ENCODE data around the gene GNAI3.

Gene GNAI3

DNA sequence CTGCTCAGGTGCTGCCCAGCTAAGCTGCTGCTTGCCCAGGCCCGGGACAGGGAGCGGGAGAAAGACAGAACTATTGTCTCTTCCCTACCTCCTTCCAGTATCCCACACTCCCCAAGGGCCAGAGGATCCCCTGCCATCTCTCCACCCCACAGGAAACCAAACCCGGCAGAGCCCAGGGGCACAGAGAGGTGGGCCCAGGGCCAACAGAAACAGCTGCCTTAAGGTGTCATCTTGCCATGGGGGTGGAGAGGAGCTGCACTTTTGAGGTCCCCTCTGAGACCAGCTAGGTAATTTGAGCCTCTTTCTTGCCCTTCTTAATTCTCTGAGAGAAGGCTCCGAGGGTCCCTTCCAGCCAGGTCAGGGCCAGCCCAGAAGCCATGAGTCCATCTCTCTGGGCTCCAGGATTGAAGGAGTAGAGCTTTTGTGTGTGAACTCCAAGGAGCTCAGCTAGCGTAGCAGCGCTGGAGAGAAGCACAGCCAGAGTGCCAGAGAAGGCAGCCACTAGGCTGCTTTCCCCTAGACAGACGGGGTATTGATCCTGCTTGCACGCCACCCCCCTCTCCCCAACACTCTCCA is 18.4 kb upstream of the GNAI3 start:
- TF ChIP-seq, protein P1, sequence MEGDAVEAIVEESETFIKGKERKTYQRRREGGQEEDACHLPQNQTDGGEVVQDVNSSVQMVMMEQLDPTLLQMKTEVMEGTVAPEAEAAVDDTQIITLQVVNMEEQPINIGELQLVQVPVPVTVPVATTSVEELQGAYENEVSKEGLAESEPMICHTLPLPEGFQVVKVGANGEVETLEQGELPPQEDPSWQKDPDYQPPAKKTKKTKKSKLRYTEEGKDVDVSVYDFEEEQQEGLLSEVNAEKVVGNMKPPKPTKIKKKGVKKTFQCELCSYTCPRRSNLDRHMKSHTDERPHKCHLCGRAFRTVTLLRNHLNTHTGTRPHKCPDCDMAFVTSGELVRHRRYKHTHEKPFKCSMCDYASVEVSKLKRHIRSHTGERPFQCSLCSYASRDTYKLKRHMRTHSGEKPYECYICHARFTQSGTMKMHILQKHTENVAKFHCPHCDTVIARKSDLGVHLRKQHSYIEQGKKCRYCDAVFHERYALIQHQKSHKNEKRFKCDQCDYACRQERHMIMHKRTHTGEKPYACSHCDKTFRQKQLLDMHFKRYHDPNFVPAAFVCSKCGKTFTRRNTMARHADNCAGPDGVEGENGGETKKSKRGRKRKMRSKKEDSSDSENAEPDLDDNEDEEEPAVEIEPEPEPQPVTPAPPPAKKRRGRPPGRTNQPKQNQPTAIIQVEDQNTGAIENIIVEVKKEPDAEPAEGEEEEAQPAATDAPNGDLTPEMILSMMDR (IDR thresholded peaks at IDR 0.05; ENCODE audit: low read length): no peak
- TF ChIP-seq EZH2 (IDR thresholded peaks at IDR 0.05; ENCODE audit: borderline replicate concordance, low read length): no peak
- Histone ChIP-seq H3F3A (ENCODE audit: insufficient read depth, low read length) (no peaks in the 10 kb centered on the region), H3K9ac (ENCODE audit: low read length) (no peak overlapping the region), H3K9me3 (ENCODE audit: low read length) (no peaks in the 10 kb centered on the region), H3K9me2 (ENCODE audit: low read depth, low read length) (no peaks in the 10 kb centered on the region), H4K20me1 (ENCODE audit: insufficient read depth, low read length) (no peaks in the 10 kb centered on the region), H3K4me2 (ENCODE audit: low read length) (no peak overlapping the region), H3K4me3 (ENCODE audit: low read depth, low read length, poor library complexity, severe bottlenecking) (no peak overlapping the region), H3K79me2 (ENCODE audit: insufficient read depth, low read length) (no peaks in the 10 kb centered on the region), H3K27ac (ENCODE audit: low read depth, low read length, poor library complexity, severe bottlenecking) (no peak overlapping the region), H3K36me3 (ENCODE audit: insufficient read depth, low read length) (no peaks in the 10 kb centered on the region), H3K4me1 (ENCODE audit: insufficient read depth, low read length, severe bottlenecking) (peaks cover 9% of the 10 kb centered on the region), H2AFZ (ENCODE audit: low read length) (no peak overlapping the region), H3K27me3 (ENCODE audit: insufficient read depth, low read length) (0 out of 2 replicates have a peak, but pooled peaks cover 5% of the 10 kb centered on the region)

GRCh38 chr1:109530457-109531087 is 17.8 kb upstream of the GNAI3 start:
- no peak overlapping the region for H3K4me2 ChIP-seq (ENCODE audit: low read length)
- H2AFZ ChIP-seq (ENCODE audit: low read length): no peak overlapping the region
- H3K79me2 ChIP-seq (ENCODE audit: insufficient read depth, low read length): no peaks in the 10 kb centered on the region
- no peak overlapping the region for H3K4me3 ChIP-seq (ENCODE audit: low read depth, low read length, poor library complexity, severe bottlenecking)
- peaks cover 9% of the 10 kb centered on the region for H3K4me1 ChIP-seq (ENCODE audit: insufficient read depth, low read length, severe bottlenecking)
- no peaks in the 10 kb centered on the region for H3K9me3 ChIP-seq (ENCODE audit: low read length)
- TF ChIP-seq, protein P1 (IDR thresholded peaks at IDR 0.05; ENCODE audit: low read length): no peak
- TF ChIP-seq EZH2 (IDR thresholded peaks at IDR 0.05; ENCODE audit: borderline replicate concordance, low read length): no peak
- no peaks in the 10 kb centered on the region for H3K9me2 ChIP-seq (ENCODE audit: low read depth, low read length)
- no peaks in the 10 kb centered on the region for H4K20me1 ChIP-seq (ENCODE audit: insufficient read depth, low read length)
- no peak overlapping the region for H3K9ac ChIP-seq (ENCODE audit: low read length)
- 0 out of 2 replicates have a peak, but pooled peaks cover 5% of the 10 kb centered on the region for H3K27me3 ChIP-seq (ENCODE audit: insufficient read depth, low read length)
- H3F3A ChIP-seq (ENCODE audit: insufficient read depth, low read length): no peaks in the 10 kb centered on the region
- H3K27ac ChIP-seq (ENCODE audit: low read depth, low read length, poor library complexity, severe bottlenecking): no peak overlapping the region
- no peaks in the 10 kb centered on the region for H3K36me3 ChIP-seq (ENCODE audit: insufficient read depth, low read length)

DNA sequence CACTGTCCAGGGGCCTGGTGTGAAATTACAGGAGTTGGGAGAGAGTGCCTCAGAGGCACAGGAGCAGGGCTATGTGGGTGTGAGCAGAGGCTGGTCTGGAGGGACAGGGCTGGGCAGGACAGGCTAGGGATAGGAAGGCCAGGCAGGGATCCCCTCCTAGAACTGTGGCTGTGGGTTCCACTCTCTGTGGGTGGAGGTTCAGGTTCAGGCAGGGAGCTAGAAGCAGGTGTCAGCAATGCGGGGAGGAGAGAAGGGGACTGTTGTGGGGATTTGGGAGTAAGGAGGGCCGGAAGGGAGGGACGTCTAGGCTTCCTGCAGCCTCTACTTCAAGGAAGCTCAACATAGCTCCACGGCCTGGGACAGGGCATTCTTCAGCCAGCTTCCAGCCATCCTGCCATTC is 17.0 kb upstream of the GNAI3 start:
- Histone ChIP-seq H3K4me3 (ENCODE audit: low read depth, low read length, poor library complexity, severe bottlenecking) (no peak overlapping the region), H3K79me2 (ENCODE audit: insufficient read depth, low read length) (no peaks in the 10 kb centered on the region), H3K9me3 (ENCODE audit: low read length) (no peaks in the 10 kb centered on the region), H3K4me2 (ENCODE audit: low read length) (no peak overlapping the region), H3F3A (ENCODE audit: insufficient read depth, low read length) (no peaks in the 10 kb centered on the region), H3K9me2 (ENCODE audit: low read depth, low read length) (no peaks in the 10 kb centered on the region), H3K36me3 (ENCODE audit: insufficient read depth, low read length) (no peaks in the 10 kb centered on the region), H3K27ac (ENCODE audit: low read depth, low read length, poor library complexity, severe bottlenecking) (no peak overlapping the region), H3K27me3 (ENCODE audit: insufficient read depth, low read length) (0 out of 2 replicates have a peak, but pooled peaks cover 5% of the 10 kb centered on the region), H2AFZ (ENCODE audit: low read length) (no peak overlapping the region), H3K4me1 (ENCODE audit: insufficient read depth, low read length, severe bottlenecking) (peaks cover 9% of the 10 kb centered on the region), H3K9ac (ENCODE audit: low read length) (no peak overlapping the region), H4K20me1 (ENCODE audit: insufficient read depth, low read length) (no peaks in the 10 kb centered on the region)
- TF ChIP-seq, protein P1 (IDR thresholded peaks at IDR 0.05; ENCODE audit: low read length): no peak
- TF ChIP-seq EZH2 (IDR thresholded peaks at IDR 0.05; ENCODE audit: borderline replicate concordance, low read length): no peak
